Measurements from ENCODE around the gene NHS.

Gene NHS

GRCh38 chrX:17374619-17375366, at the start of gene NHS:
Gene NHS (plus strand): TSS chrX:17375200. CDS start chrX:17375758, 558 bp downstream.
- no peak for DNase-seq (ENCODE audit: low spot score)

- no peak for DNase-seq (ENCODE audit: low spot score)
Measured at GRCh38 chrX:17328837-17329236, 46.2 kb upstream of the NHS start.

GRCh38 chrX:17336377-17336776, 38.6 kb upstream of the NHS start:
- DNase-seq (ENCODE audit: low spot score), result no peak

- DNase-seq (ENCODE audit: low spot score), result no peak
Measured at GRCh38 chrX:17355976-17356375, 19.0 kb upstream of the NHS start.

- DNase-seq (ENCODE audit: low spot score), result no peak
Measured at GRCh38 chrX:17359500-17359899, 15.5 kb upstream of the NHS start.

GRCh38 chrX:17361620-17362019, 13.4 kb upstream of the NHS start:
- DNase-seq (ENCODE audit: low spot score), result no peak

- DNase-seq (ENCODE audit: low spot score), result no peak
Measured at GRCh38 chrX:17368002-17368401, 7.0 kb upstream of the NHS start.

- no peak for DNase-seq (ENCODE audit: low spot score)
Measured at GRCh38 chrX:17369309-17369708, 5.7 kb upstream of the NHS start.

GRCh38 chrX:17370191-17370590, 4.8 kb upstream of the NHS start:
- no peak for DNase-seq (ENCODE audit: low spot score)

GRCh38 chrX:17372052-17372451, 2.9 kb upstream of the NHS start:
- DNase-seq (ENCODE audit: low spot score), result no peak

GRCh38 chrX:17373337-17373736, 1.7 kb upstream of the NHS start:
- DNase-seq (ENCODE audit: low spot score), result no peak

GRCh38 chrX:17375367-17375636, 302 bp downstream of the NHS start:
- DNase-seq (ENCODE audit: low spot score), result no peak

- no peak for DNase-seq (ENCODE audit: low spot score)
Measured at GRCh38 chrX:17375637-17376430, 834 bp downstream of the NHS start.

- no peak for DNase-seq (ENCODE audit: low spot score)
Measured at GRCh38 chrX:17376431-17377077, 1.6 kb downstream of the NHS start.

GRCh38 chrX:17377091-17377717, 2.2 kb downstream of the NHS start:
- no peak for DNase-seq (ENCODE audit: low spot score)

GRCh38 chrX:17377795-17378194, 2.8 kb downstream of the NHS start:
- DNase-seq (ENCODE audit: low spot score), result no peak

- DNase-seq (ENCODE audit: low spot score), result no peak
Measured at GRCh38 chrX:17380221-17380620, 5.2 kb downstream of the NHS start.

GRCh38 chrX:17390419-17390850, 15.4 kb downstream of the NHS start:
- no peak for DNase-seq (ENCODE audit: low spot score)

GRCh38 chrX:17395154-17395553, 20.2 kb downstream of the NHS start:
- no peak for DNase-seq (ENCODE audit: low spot score)

- DNase-seq (ENCODE audit: low spot score), result no peak
Measured at GRCh38 chrX:17397074-17397473, 22.1 kb downstream of the NHS start.

- DNase-seq (ENCODE audit: low spot score), result no peak
Measured at GRCh38 chrX:17403189-17403691, 28.2 kb downstream of the NHS start.

- no peak for DNase-seq (ENCODE audit: low spot score)
Measured at GRCh38 chrX:17403972-17404371, 29.0 kb downstream of the NHS start.

Data from CD4-positive, alpha-beta T cell treated with Interleukin-2 at 100 ng/mL for 4 hours (primary cell).